ENCODE measurements around the gene SPSB2. TPM values are rescaled to one million over a fixed set of nuclear protein-coding genes. Genes with fewer than 3 reads are reported as not detected.
"Not testable (repeated sequence)": the region's sequence is repeated elsewhere in the genome, so short reads cannot be mapped to it uniquely, and the experiment has no call there.

Gene SPSB2
- polyA plus RNA-seq, 2 donors, result 5.7 to 7.0 TPM

DNA sequence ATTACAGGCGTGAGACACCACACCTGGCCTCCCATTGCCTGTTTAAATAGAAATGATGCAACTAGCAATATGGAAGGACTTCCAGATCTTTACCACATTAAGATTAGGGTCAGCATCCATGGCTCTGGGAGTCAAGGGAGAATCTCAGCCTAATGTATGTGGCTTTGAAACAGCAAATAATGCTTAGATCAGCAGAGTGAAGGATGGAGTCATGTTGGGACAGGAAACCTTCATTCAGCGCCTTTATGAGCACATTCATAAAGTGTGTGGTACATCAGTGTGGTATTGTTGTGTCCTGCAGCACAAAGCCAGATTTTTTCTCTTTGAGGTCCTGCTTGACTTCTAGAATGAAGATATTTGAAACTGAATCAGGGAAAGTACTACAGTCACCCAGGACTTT is 15.3 kb upstream of the SPSB2 start:
- Histone ChIP-seq H3K4me3 (ENCODE audit: low read depth in 1 of 2, low read length in 2 of 2) (no peak overlapping the region), H3K27me3 (ENCODE audit: control insufficient read depth in 1 of 2, insufficient read depth in 2 of 2, low read length in 2 of 2) (no peaks in the 10 kb centered on the region), H3K4me1 (ENCODE audit: control insufficient read depth in 2 of 2, insufficient read depth in 2 of 2, low read length in 1 of 2) (peaks cover 0 to 2% of the 10 kb centered on the region in 2 donors), H3K27ac (ENCODE audit: low read depth in 2 of 2, low read length in 1 of 2) (no peak overlapping the region), H3K9me3 (ENCODE audit: control insufficient read depth in 2 of 2, insufficient read depth in 1 of 2, low read depth in 1 of 2, low read length in 1 of 2) (no peaks in the 10 kb centered on the region), H3K36me3 (ENCODE audit: control insufficient read depth in 2 of 2, insufficient read depth in 2 of 2, low read length in 1 of 2) (peaks cover 0 to 4% of the 10 kb centered on the region in 2 donors)
- WGBS, 2 donors, result 77 to 88% methylated on average over 2 of the region's 2 CpGs

DNA sequence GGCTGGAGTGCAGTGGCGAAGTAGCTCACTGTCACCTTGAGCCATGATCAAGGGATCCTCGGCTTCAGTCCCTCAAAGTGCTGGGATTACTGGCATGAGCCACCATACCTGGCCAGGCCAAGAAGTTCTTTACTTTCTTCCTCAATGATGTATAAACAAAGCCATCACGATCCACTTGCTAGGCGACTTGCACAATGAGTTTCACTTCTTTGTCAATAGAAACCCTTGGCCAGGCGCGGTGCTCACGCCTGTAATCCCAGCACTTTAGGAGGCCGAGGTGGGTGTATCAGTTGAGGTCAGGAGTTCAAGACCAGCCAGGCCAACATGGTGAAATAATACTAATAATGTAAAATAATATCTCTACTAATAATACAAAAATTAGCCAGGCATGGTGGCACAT is 14.4 kb upstream of the SPSB2 start:
- peak overlapping the region in 1 of 2 donors; percentile 28 for H3K27ac ChIP-seq (ENCODE audit: low read depth in 2 of 2, low read length in 1 of 2)
- H3K27me3 ChIP-seq (ENCODE audit: control insufficient read depth in 1 of 2, insufficient read depth in 2 of 2, low read length in 2 of 2), result no peaks in the 10 kb centered on the region
- H3K9me3 ChIP-seq (ENCODE audit: control insufficient read depth in 2 of 2, insufficient read depth in 1 of 2, low read depth in 1 of 2, low read length in 1 of 2), result no peaks in the 10 kb centered on the region
- no peak overlapping the region for H3K4me3 ChIP-seq (ENCODE audit: low read depth in 1 of 2, low read length in 2 of 2)
- 57 to 67% methylated on average over 8 of the region's 8 CpGs for WGBS, 2 donors
- H3K4me1 ChIP-seq (ENCODE audit: control insufficient read depth in 2 of 2, insufficient read depth in 2 of 2, low read length in 1 of 2), result peaks cover 0 to 2% of the 10 kb centered on the region in 2 donors
- H3K36me3 ChIP-seq (ENCODE audit: control insufficient read depth in 2 of 2, insufficient read depth in 2 of 2, low read length in 1 of 2), result peaks cover 0 to 4% of the 10 kb centered on the region in 2 donors

DNA sequence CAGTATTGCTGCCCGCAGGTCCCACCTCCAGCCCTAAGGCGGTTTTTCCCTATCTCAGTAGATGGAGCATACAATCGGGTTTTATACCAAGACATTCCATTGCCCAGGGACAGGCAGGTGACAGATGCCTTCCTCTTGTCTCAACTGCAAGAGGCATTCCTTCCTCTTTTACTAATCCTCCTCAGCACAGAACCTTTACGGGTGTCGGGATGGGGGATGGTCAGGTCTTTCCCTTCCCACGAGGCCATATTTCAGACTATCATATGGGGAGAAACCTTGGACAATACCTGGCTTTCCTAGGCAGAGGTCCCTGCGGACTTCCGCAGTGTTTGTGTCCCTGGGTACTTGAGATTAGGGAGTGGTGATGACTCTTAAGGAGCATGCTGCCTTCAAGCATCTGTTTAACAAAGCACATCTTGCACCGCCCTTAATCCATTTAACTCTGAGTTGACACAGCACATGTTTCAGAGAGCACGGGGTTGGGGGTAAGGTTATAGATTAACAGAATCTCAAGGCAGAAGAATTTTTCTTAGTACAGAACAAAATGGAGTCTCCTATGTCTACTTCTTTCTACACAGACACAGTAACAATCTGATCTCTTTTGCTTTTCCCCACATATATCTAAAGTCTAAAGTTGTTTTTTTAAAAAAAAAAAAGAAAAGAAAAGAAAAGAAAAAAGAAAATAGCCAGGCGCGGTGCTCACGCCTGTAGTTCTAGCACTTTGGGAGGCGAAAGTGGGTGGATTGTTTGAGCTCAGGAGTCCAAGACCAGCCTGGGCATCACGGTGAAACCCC is 13.3 kb upstream of the SPSB2 start:
- not testable (repeated sequence) for H3K27ac ChIP-seq (ENCODE audit: low read depth in 2 of 2, low read length in 1 of 2); H3K9me3 ChIP-seq (ENCODE audit: control insufficient read depth in 2 of 2, insufficient read depth in 1 of 2, low read depth in 1 of 2, low read length in 1 of 2)
- 63 to 73% methylated on average over 11 to 12 of the region's 15 CpGs for WGBS, 2 donors

DNA sequence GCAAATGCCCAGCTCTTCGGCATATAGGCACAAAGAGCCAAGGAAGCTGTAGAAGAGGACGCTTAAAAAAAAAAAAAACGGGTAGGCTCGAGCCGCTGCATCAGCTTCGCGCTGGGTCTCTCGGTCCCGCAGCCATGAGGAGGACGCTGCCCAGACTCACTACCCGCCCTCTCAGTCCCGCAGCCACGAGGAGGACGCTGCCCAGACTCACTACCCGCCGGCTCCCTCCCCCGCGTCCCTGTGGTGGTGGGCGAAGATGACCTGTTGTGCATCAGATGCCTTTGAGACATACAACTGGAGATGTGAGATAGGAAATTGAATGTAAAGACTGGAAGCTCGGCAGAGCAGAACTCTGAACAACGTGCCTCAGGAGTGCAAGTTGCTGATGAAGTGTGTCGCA is 11.4 kb upstream of the SPSB2 start:
- no peak overlapping the region for H3K4me3 ChIP-seq (ENCODE audit: low read depth in 1 of 2, low read length in 2 of 2)
- H3K27ac ChIP-seq (ENCODE audit: low read depth in 2 of 2, low read length in 1 of 2), result no peak overlapping the region
- WGBS, 2 donors, result 86 to 87% methylated on average over 22 of the region's 22 CpGs
- H3K36me3 ChIP-seq (ENCODE audit: control insufficient read depth in 2 of 2, insufficient read depth in 2 of 2, low read length in 1 of 2), result peaks cover 0 to 4% of the 10 kb centered on the region in 2 donors
- H3K27me3 ChIP-seq (ENCODE audit: control insufficient read depth in 1 of 2, insufficient read depth in 2 of 2, low read length in 2 of 2), result no peaks in the 10 kb centered on the region
- no peaks in the 10 kb centered on the region for H3K9me3 ChIP-seq (ENCODE audit: control insufficient read depth in 2 of 2, insufficient read depth in 1 of 2, low read depth in 1 of 2, low read length in 1 of 2)
- no peaks in the 10 kb centered on the region for H3K4me1 ChIP-seq (ENCODE audit: control insufficient read depth in 2 of 2, insufficient read depth in 2 of 2, low read length in 1 of 2)

More for the DNA sequence above, 13.3 kb upstream of the SPSB2 start:
- H3K27me3 ChIP-seq (ENCODE audit: control insufficient read depth in 1 of 2, insufficient read depth in 2 of 2, low read length in 2 of 2); H3K36me3 ChIP-seq (ENCODE audit: control insufficient read depth in 2 of 2, insufficient read depth in 2 of 2, low read length in 1 of 2); H3K4me3 ChIP-seq (ENCODE audit: low read depth in 1 of 2, low read length in 2 of 2); H3K4me1 ChIP-seq (ENCODE audit: control insufficient read depth in 2 of 2, insufficient read depth in 2 of 2, low read length in 1 of 2): not testable (repeated sequence)

DNA sequence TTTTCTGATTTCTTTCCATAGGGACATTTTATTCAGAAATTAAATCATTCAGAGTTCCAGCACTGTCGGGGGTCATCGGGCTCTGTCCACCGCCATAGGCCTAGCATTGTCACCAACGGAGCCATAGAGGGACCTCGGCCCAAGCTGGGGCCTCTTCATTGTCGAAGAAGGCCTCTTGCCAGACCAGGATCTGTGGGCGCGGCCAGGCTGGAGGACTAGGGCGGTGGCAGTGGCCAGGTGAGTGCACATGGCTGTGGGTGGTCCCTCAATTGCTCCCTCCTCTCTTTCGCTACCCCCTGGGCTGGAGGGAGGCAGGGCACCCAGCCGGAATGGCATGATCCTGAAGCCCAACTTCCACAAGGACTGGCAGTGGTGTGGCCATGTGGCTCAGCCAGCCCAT is 10.6 kb upstream of the SPSB2 start:
- Histone ChIP-seq H3K9me3 (ENCODE audit: control insufficient read depth in 2 of 2, insufficient read depth in 1 of 2, low read depth in 1 of 2, low read length in 1 of 2) (no peaks in the 10 kb centered on the region), H3K4me1 (ENCODE audit: control insufficient read depth in 2 of 2, insufficient read depth in 2 of 2, low read length in 1 of 2) (no peaks in the 10 kb centered on the region), H3K27ac (ENCODE audit: low read depth in 2 of 2, low read length in 1 of 2) (no peak overlapping the region), H3K4me3 (ENCODE audit: low read depth in 1 of 2, low read length in 2 of 2) (no peak overlapping the region), H3K36me3 (ENCODE audit: control insufficient read depth in 2 of 2, insufficient read depth in 2 of 2, low read length in 1 of 2) (peaks cover 0 to 4% of the 10 kb centered on the region in 2 donors), H3K27me3 (ENCODE audit: control insufficient read depth in 1 of 2, insufficient read depth in 2 of 2, low read length in 2 of 2) (no peaks in the 10 kb centered on the region)
- 90 to 94% methylated on average over 11 of the region's 11 CpGs for WGBS, 2 donors

DNA sequence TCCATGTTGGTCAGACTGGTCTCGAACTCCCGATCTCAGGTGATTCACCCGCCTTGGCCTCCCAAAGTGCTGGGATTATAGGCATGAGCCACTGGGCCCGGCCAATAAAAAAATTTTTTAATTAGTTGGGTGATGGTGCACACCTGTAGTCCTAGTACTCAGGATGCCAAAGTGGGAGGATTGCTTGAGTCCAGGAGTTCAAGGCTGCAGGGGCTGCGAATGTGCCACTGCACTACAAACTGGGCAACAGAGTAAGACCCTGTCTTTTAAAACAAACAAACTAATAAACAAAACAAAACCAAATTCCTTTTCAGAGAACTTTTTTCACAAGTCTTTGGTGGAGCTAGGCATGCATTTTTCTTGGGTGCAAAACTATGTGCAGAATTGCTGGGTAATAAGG is 10.1 kb upstream of the SPSB2 start:
- Histone ChIP-seq H3K4me3 (ENCODE audit: low read depth in 1 of 2, low read length in 2 of 2) (no peak overlapping the region), H3K9me3 (ENCODE audit: control insufficient read depth in 2 of 2, insufficient read depth in 1 of 2, low read depth in 1 of 2, low read length in 1 of 2) (no peaks in the 10 kb centered on the region), H3K36me3 (ENCODE audit: control insufficient read depth in 2 of 2, insufficient read depth in 2 of 2, low read length in 1 of 2) (peaks cover 0 to 4% of the 10 kb centered on the region in 2 donors), H3K4me1 (ENCODE audit: control insufficient read depth in 2 of 2, insufficient read depth in 2 of 2, low read length in 1 of 2) (no peaks in the 10 kb centered on the region), H3K27ac (ENCODE audit: low read depth in 2 of 2, low read length in 1 of 2) (no peak overlapping the region), H3K27me3 (ENCODE audit: control insufficient read depth in 1 of 2, insufficient read depth in 2 of 2, low read length in 2 of 2) (no peaks in the 10 kb centered on the region)
- WGBS, 2 donors, result 96 to 97% methylated on average over 5 of the region's 5 CpGs

DNA sequence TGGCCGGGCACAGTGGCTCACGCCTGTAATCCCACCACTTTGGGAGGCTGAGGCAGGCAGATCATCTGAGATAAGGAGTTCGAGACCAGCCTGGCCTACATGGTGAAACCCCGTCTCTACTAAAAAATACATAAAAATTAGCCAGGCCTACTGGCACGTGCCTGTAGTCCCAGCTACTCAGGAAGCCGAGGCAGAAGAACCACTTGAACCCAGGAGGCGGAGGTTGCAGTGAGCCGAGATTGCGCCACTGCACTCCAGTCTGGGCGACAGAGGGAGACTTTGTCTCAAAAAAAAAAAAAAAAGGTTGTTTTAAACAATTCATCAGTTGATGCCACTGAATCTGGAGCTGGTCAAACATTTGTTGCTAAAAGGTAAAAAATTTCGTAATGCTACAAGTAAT is 6.7 kb upstream of the SPSB2 start:
- not testable (repeated sequence) for H3K9me3 ChIP-seq (ENCODE audit: control insufficient read depth in 2 of 2, insufficient read depth in 1 of 2, low read depth in 1 of 2, low read length in 1 of 2); H3K27me3 ChIP-seq (ENCODE audit: control insufficient read depth in 1 of 2, insufficient read depth in 2 of 2, low read length in 2 of 2); H3K36me3 ChIP-seq (ENCODE audit: control insufficient read depth in 2 of 2, insufficient read depth in 2 of 2, low read length in 1 of 2); H3K27ac ChIP-seq (ENCODE audit: low read depth in 2 of 2, low read length in 1 of 2); H3K4me3 ChIP-seq (ENCODE audit: low read depth in 1 of 2, low read length in 2 of 2); H3K4me1 ChIP-seq (ENCODE audit: control insufficient read depth in 2 of 2, insufficient read depth in 2 of 2, low read length in 1 of 2)
- 92 to 93% methylated on average over 11 of the region's 11 CpGs for WGBS, 2 donors

DNA sequence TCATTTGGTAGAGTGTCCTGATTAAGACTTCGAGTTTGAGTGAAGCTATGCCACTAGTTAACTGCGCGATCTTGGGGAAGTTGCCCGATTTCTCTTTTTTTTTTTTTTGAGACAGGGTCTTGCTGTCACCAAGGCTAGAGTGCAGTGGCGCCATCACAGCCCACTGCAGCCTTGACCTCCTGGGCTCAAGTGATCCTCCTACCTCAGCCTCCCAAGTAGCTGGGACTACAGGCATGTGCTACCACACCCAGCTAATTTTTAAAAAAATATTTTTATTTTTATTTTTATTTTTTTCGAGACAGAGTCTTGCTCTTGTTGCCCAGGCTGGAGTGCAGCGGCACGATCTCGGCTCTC is 889 bp upstream of the SPSB2 start:
- Histone ChIP-seq H3K36me3 (ENCODE audit: control insufficient read depth in 2 of 2, insufficient read depth in 2 of 2, low read length in 1 of 2) (peaks cover 5 to 22% of the 10 kb centered on the region in 2 donors), H3K4me1 (ENCODE audit: control insufficient read depth in 2 of 2, insufficient read depth in 2 of 2, low read length in 1 of 2) (peaks cover 3 to 22% of the 10 kb centered on the region in 2 donors), H3K4me3 (ENCODE audit: low read depth in 1 of 2, low read length in 2 of 2) (peak overlapping the region in 1 of 2 donors; percentile 80), H3K27ac (ENCODE audit: low read depth in 2 of 2, low read length in 1 of 2) (peak overlapping the region; percentile 92 to 97)
- WGBS, 2 donors, result 47 to 53% methylated on average over 9 of the region's 9 CpGs
- not testable (repeated sequence) for H3K27me3 ChIP-seq (ENCODE audit: control insufficient read depth in 1 of 2, insufficient read depth in 2 of 2, low read length in 2 of 2); H3K9me3 ChIP-seq (ENCODE audit: control insufficient read depth in 2 of 2, insufficient read depth in 1 of 2, low read depth in 1 of 2, low read length in 1 of 2)

DNA sequence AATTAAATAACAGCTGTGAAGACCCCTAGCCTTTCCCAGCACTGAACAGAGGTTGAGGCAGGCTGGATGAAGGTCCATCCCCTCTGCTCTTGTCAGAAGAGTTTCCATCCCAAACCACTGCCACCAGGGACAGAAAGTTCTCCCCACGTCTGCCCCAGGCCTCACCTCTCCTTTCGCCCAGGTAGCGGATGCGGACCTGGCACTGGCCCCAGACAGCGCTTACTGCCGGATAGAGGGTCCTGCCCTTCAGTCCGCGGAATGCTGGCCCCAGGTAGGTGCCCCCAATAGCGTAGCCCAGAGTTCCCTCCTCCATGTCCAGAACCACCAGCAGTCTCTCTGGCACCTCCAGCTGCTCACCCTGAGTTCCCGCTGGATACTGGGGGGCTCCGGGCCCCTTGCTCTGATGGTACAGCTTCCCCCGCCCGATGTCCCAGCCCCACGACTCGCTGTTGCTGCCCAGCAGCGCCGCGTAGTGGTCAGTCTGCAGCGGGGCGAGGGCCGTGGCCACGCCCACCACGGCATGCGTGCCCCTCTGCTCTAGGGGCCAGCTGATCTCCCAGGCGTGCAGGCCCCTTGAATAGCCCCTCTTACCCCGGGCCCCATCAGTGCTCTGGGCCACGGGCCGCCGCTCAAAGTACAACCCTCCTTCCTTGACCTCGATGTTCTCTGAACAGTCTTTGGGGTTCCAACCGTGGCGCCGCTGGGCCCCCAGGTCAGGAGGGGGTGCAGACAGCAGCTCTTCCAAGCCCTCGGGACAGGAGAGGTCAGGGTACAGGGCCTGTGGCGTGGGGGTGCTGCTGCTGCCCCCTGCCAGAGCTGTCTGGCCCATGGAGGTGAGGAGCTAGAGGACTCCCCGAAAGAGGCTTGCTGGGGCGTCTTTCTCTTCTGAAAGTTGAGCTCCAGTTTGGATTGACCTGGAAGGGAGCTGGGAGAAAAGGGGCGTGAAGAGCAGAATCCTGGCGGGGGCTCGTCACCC is 742 bp downstream of the SPSB2 start:
- peak overlapping the region; percentile 69 to 80 for H3K4me3 ChIP-seq (ENCODE audit: low read depth in 1 of 2, low read length in 2 of 2)
- 1 to 2% methylated on average over 31 to 40 of the region's 40 CpGs for WGBS, 2 donors
- H3K9me3 ChIP-seq (ENCODE audit: control insufficient read depth in 2 of 2, insufficient read depth in 1 of 2, low read depth in 1 of 2, low read length in 1 of 2), result no peaks in the 10 kb centered on the region
- no peaks in the 10 kb centered on the region for H3K27me3 ChIP-seq (ENCODE audit: control insufficient read depth in 1 of 2, insufficient read depth in 2 of 2, low read length in 2 of 2)
- H3K27ac ChIP-seq (ENCODE audit: low read depth in 2 of 2, low read length in 1 of 2), result peak overlapping the region; percentile 92 to 97
- peaks cover 3 to 29% of the 10 kb centered on the region in 2 donors for H3K4me1 ChIP-seq (ENCODE audit: control insufficient read depth in 2 of 2, insufficient read depth in 2 of 2, low read length in 1 of 2)
- peaks cover 5 to 24% of the 10 kb centered on the region in 2 donors for H3K36me3 ChIP-seq (ENCODE audit: control insufficient read depth in 2 of 2, insufficient read depth in 2 of 2, low read length in 1 of 2)

All from esophagus (tissue), 2 donors.